ENCODE data around the gene PDE4D.

Gene PDE4D

GRCh38 chr5:59608745-59609144 lies 284.8 kb downstream of the PDE4D start:
- no peak overlapping the region for H3K27ac ChIP-seq
- DNase-seq (ENCODE audit: low spot score) = no peak
- no peak overlapping the region for H3K4me3 ChIP-seq
- TF ChIP-seq, protein P1, sequence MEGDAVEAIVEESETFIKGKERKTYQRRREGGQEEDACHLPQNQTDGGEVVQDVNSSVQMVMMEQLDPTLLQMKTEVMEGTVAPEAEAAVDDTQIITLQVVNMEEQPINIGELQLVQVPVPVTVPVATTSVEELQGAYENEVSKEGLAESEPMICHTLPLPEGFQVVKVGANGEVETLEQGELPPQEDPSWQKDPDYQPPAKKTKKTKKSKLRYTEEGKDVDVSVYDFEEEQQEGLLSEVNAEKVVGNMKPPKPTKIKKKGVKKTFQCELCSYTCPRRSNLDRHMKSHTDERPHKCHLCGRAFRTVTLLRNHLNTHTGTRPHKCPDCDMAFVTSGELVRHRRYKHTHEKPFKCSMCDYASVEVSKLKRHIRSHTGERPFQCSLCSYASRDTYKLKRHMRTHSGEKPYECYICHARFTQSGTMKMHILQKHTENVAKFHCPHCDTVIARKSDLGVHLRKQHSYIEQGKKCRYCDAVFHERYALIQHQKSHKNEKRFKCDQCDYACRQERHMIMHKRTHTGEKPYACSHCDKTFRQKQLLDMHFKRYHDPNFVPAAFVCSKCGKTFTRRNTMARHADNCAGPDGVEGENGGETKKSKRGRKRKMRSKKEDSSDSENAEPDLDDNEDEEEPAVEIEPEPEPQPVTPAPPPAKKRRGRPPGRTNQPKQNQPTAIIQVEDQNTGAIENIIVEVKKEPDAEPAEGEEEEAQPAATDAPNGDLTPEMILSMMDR (IDR thresholded peaks at IDR 0.05) = no peak

DNA sequence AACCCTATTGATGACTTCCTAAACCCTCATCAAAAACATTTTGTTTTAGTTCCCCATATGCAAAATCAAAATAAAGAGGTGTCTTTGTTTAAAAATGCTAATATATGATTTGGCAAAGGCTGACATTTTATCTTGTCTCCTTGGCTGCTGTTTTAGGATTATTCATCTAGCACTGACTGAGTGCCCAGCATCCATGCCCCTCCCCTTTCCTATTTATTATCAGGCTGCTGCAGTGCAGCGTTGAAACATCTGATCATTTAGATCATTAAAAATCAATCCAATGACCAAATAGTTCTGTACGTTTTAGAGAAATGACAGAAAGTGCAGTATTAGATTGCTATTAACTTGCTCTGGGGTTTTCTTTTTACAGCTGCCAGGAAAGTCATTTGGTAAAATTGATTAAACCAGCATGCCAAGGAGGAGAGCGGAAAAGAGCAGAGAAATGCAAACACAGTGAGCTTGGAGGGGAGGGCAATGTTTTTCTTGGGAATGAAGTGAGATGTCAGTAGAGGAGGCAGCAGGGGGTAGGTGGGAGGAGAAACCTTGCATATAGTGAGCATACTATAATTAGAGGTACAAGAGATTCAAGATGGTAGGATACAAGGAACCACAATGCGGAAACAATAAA lies 286.3 kb downstream of the PDE4D start:
- DNase-seq (ENCODE audit: low spot score) = no peak
- Histone ChIP-seq H3K27ac (no peak overlapping the region), H3K4me3 (no peak overlapping the region)
- TF ChIP-seq, protein P1 (IDR thresholded peaks at IDR 0.05) = no peak

GRCh38 chr5:59605915-59606314 lies 287.6 kb downstream of the PDE4D start:
- TF ChIP-seq, protein P1 (IDR thresholded peaks at IDR 0.05) = no peak
- no peak for DNase-seq (ENCODE audit: low spot score)
- Histone ChIP-seq H3K4me3 (no peak overlapping the region), H3K27ac (no peak overlapping the region)

DNA sequence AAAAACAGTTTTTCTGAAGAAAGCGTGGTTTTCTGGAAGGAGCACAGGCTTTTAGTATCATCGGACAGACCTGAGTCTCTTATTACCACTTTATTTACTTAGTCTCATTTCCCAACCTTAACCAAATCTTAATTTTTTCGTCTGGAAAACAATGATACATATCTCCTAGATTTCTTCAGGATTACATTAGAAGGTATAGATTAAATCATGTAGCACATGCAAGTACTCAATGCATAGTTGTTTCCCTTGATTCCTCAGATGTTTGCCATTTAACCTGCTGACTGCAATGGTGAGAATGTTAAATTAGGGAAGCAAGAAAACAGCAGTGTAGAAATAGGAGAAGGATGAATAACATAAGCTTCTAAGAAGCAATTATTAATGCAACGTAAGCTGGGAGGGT lies 289.4 kb downstream of the PDE4D start:
- no peak overlapping the region for H3K4me3 ChIP-seq
- H3K27ac ChIP-seq = no peak overlapping the region
- no peak for DNase-seq (ENCODE audit: low spot score)
- TF ChIP-seq, protein P1 (IDR thresholded peaks at IDR 0.05) = no peak

DNA sequence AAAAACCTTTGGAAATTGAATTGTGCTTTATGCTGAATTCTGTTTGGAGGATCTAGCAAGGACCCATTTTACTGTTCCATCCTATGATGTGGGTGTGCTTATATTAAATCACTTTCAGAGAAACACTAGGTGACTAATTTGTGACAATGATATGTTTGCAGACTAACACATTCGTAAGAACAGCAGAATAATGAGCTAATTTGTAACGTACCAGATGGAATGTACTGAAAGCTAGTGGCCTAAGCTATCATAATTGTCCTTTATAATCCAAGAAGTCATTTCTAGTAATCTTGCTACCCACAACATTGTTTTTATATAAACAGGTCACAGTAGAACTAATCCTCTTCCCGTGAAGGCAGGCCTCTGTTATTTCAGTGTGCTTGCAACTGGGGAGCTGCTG lies 292.5 kb downstream of the PDE4D start:
- no peak for DNase-seq (ENCODE audit: low spot score)
- H3K27ac ChIP-seq = no peak overlapping the region
- H3K4me3 ChIP-seq = no peak overlapping the region
- TF ChIP-seq, protein P1 (IDR thresholded peaks at IDR 0.05) = no peak

DNA sequence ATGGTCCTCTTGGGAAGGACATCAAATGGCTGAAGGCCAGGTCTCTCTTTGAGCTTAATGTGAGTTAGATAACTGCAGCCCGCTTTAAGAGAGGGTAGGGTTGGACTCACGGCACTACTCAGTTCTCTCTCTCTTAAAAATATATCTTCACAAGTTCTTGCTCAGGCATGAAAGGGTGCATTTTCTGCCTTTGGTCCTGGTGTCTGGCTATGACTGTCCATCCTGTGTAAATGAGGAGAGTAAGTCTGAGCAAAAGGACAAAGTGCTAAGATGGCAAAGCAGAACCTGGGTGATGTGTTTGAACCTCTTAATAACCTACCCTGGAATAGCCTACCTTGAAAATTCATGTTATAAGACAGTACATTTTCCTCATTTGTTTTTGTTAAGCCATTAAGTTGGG lies 293.4 kb downstream of the PDE4D start:
- no peak overlapping the region for H3K27ac ChIP-seq
- DNase-seq (ENCODE audit: low spot score) = no peak
- H3K4me3 ChIP-seq = no peak overlapping the region
- TF ChIP-seq, protein P1 (IDR thresholded peaks at IDR 0.05) = no peak

DNA sequence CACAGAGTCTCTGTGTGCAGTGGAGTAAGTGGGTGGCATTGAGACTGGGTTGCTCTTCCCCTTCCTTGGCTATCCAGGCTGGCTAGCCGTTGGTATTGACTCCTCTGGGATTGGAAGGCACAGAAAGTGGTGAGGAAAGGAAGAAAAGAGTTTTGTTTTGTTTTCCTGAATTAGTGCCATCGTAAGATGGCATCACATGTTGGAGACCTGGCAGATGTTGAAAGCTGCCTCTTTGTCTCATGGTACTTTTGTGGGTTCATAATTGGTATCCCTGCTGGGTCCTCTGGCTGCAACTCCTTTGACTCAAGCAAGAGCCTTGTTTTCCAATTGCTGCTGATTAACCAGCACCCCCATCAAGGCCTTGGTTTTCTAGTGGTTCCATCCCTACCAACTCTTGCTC lies 293.8 kb downstream of the PDE4D start:
- DNase-seq (ENCODE audit: low spot score) = no peak
- H3K4me3 ChIP-seq = no peak overlapping the region
- no peak overlapping the region for H3K27ac ChIP-seq
- TF ChIP-seq, protein P1 (IDR thresholded peaks at IDR 0.05) = no peak
